Measurements from ENCODE around the gene BPIFB4.
"Not testable (repeated sequence)": the region's sequence is repeated elsewhere in the genome, so short reads cannot be mapped to it uniquely, and the experiment has no call there.

BPIFB4 gene

GRCh38 chr20:33120934-33121333 lies 41.5 kb downstream of the BPIFB4 start:
- DNase-seq (ENCODE audit: low spot score) = no peak

GRCh38 chr20:33122297-33122696 lies 42.9 kb downstream of the BPIFB4 start:
- DNase-seq (ENCODE audit: low spot score) = not testable (repeated sequence)

GRCh38 chr20:33124261-33124660 lies 44.8 kb downstream of the BPIFB4 start:
- DNase-seq (ENCODE audit: low spot score) = no peak

GRCh38 chr20:33124994-33125393 lies 45.6 kb downstream of the BPIFB4 start:
- no peak for DNase-seq (ENCODE audit: low spot score)

- no peak for DNase-seq (ENCODE audit: low spot score)
Measured at GRCh38 chr20:33125983-33126382, 46.5 kb downstream of the BPIFB4 start.

- no peak for DNase-seq (ENCODE audit: low spot score)
Measured at GRCh38 chr20:33127422-33128097, 48.1 kb downstream of the BPIFB4 start.

GRCh38 chr20:33130568-33131061 lies 51.2 kb downstream of the BPIFB4 start:
- no peak for DNase-seq (ENCODE audit: low spot score)

- DNase-seq (ENCODE audit: low spot score) = no peak
Measured at GRCh38 chr20:33131949-33132473, 52.6 kb downstream of the BPIFB4 start.

GRCh38 chr20:33132513-33133372 lies 53.3 kb downstream of the BPIFB4 start:
- no peak for DNase-seq (ENCODE audit: low spot score)

GRCh38 chr20:33133373-33133941 lies 54.0 kb downstream of the BPIFB4 start:
- no peak for DNase-seq (ENCODE audit: low spot score)

- DNase-seq (ENCODE audit: low spot score) = no peak
Measured at GRCh38 chr20:33137195-33137594, 57.8 kb downstream of the BPIFB4 start.

GRCh38 chr20:33139467-33139866 lies 60.0 kb downstream of the BPIFB4 start:
- DNase-seq (ENCODE audit: low spot score) = no peak

- DNase-seq (ENCODE audit: low spot score) = no peak
Measured at GRCh38 chr20:33145521-33145920, 66.1 kb downstream of the BPIFB4 start.

GRCh38 chr20:33147299-33147698 lies 67.9 kb downstream of the BPIFB4 start:
- no peak for DNase-seq (ENCODE audit: low spot score)

- no peak for DNase-seq (ENCODE audit: low spot score)
Measured at GRCh38 chr20:33148040-33148439, 68.6 kb downstream of the BPIFB4 start.

- no peak for DNase-seq (ENCODE audit: low spot score)
Measured at GRCh38 chr20:33154252-33154651, 74.8 kb downstream of the BPIFB4 start.

GRCh38 chr20:33158637-33159385 lies 79.4 kb downstream of the BPIFB4 start:
- no peak for DNase-seq (ENCODE audit: low spot score)

GRCh38 chr20:33159713-33160112 lies 80.3 kb downstream of the BPIFB4 start:
- DNase-seq (ENCODE audit: low spot score) = no peak

- no peak for DNase-seq (ENCODE audit: low spot score)
Measured at GRCh38 chr20:33160681-33161080, 81.2 kb downstream of the BPIFB4 start.
